Measurements from ENCODE around the gene HFE. TPM values are rescaled to one million over a fixed set of nuclear protein-coding genes. Genes with fewer than 3 reads are reported as not detected.

HFE gene
- total RNA-seq = 1.4 and 8.8 TPM in 2 replicates

GRCh38 chr6:26087284-26088115 lies at the start of gene HFE:
TSS of gene HFE (plus strand) at chr6:26087429. CDS start at chr6:26087441, 12 bp downstream.

Other genes starting within 250 kb of the HFE start
- gene SLC17A3, start 213.2 kb upstream of the HFE start, total RNA-seq = not detected in 2 replicates
- not detected in 2 replicates for gene SLC17A2, start 156.7 kb upstream of the HFE start, total RNA-seq
- 4.8 and 8.6 TPM in 2 replicates for gene TRIM38, start 124.6 kb upstream of the HFE start, total RNA-seq